CD4-positive, alpha-beta T cell (primary cell): Measurements from ENCODE around the gene JPT2. TPM values are rescaled to one million over a fixed set of nuclear protein-coding genes. Genes with fewer than 3 reads are reported as not detected.

Source experiments
- ATAC-seq: fragments of 200-7000 bp; cut with Tn5 transposase; one replicate; pipeline ENCODE4 v1.10.0; 2022; ENCODE audit warnings: mild to moderate bottlenecking; ENCODE audit not compliant: poor library complexity
- CTCF ChIA-PET: fragments of 350-600 bp; sonication (Branson Sonifier 250); formaldehyde crosslinking; loops from one replicate; lab custom pipeline; 2021; ENCODE audit warnings: antibody characterized with exemption, inconsistent platforms; lab: Charles Lee
- POLR2A ChIA-PET: fragments of 350-600 bp; sonication (Branson Sonifier 250); formaldehyde crosslinking; loops from one replicate; lab custom pipeline; 2021; ENCODE audit warnings: antibody characterized with exemption, inconsistent platforms; lab: Charles Lee
- DNase-seq, 14 experiments: peaks; one replicate each; pipeline ENCODE4 v3.0.0-alpha.2; 2013 to 2020; ENCODE audit warnings: mixed read lengths in 2 of 14
- H3K27ac ChIP-seq, 2 donors: one replicate each; pipeline versions ENCODE4 v1.5.1 to v1.7.0; 2013; ENCODE audit warnings: low read length in 2 of 2, low read depth in 1 of 2, mild to moderate bottlenecking in 1 of 2
- H3K27me3 ChIP-seq, 2 experiments: 1 replicate in 1 of 2; 2 replicates in 1 of 2; pipeline versions ENCODE4 v1.6.1 to v1.7.0; 2013; ENCODE audit warnings: low read length in 2 of 2, control low read depth in 1 of 2, mild to moderate bottlenecking in 1 of 2, moderate library complexity in 1 of 2; ENCODE audit not compliant: insufficient read depth in 2 of 2, control insufficient read depth in 1 of 2
- H3K36me3 ChIP-seq: one replicate; pipeline ENCODE4 v1.6.1; 2013; ENCODE audit warnings: low read length, control low read depth; ENCODE audit not compliant: insufficient read depth
- H3K4me1 ChIP-seq: one replicate; pipeline ENCODE4 v1.6.1; 2013; ENCODE audit warnings: low read length, control low read depth; ENCODE audit not compliant: insufficient read depth
- H3K4me3 ChIP-seq: one replicate; pipeline ENCODE4 v1.5.1; 2013; ENCODE audit warnings: mild to moderate bottlenecking, low read length, moderate library complexity
- H3K9me3 ChIP-seq, 2 experiments: 1 replicate in 1 of 2; 2 replicates in 1 of 2; pipeline versions ENCODE4 v1.6.1 to v1.7.0; 2013; ENCODE audit warnings: low read length in 2 of 2, mild to moderate bottlenecking in 2 of 2, control low read depth in 1 of 2, moderate library complexity in 1 of 2; ENCODE audit not compliant: control insufficient read depth in 1 of 2, insufficient read depth in 1 of 2
- H3K27ac Mint-ChIP-seq: one replicate; pipeline ENCODE4 v1.8.0; 2020; ENCODE audit warnings: mixed read lengths
- H3K27me3 Mint-ChIP-seq: one replicate; pipeline ENCODE4 v1.8.0; 2021; ENCODE audit warnings: mixed read lengths
- H3K36me3 Mint-ChIP-seq: one replicate; pipeline ENCODE4 v1.8.0; 2021; ENCODE audit warnings: low read depth, mixed read lengths
- H3K4me1 Mint-ChIP-seq: one replicate; pipeline ENCODE4 v1.8.0; 2021; ENCODE audit warnings: low read depth, mixed read lengths
- H3K4me3 Mint-ChIP-seq: one replicate; pipeline ENCODE4 v1.8.0; 2020; ENCODE audit warnings: mild to moderate bottlenecking, mixed read lengths
- H3K9me3 Mint-ChIP-seq: one replicate; pipeline ENCODE4 v1.8.0; 2020; ENCODE audit warnings: mixed read lengths
- intact Hi-C, 2 experiments: fragments of 100-400 bp; cut with DNase I in 1 of 2; cut with micrococcal nuclease in 1 of 2; formaldehyde crosslinking; loops; one replicate each; pipeline versions ENCODE4 v1.15.1 to v1.9.0; 2023 to 2025; cut with DNase I, micrococcal nuclease
- total RNA-seq, 174 experiments: library from RNA in 2 of 174; stranded (reverse) in 2 of 174; gene quantifications; one replicate each; pipeline ENCODE4 v1.2.3 and lab custom pipeline; 2021 to 2026
- TF ChIP-seq, protein P1 (sequence below): fragments of 200-600 bp; IDR thresholded peaks from one replicate; pipeline ENCODE4 v1.8.0; 2022; ENCODE audit warnings: antibody characterized with exemption, mild to moderate bottlenecking

Gene JPT2
- total RNA-seq, 2 experiments from 2014 or later = 2.5 to 3.2 TPM

DNA sequence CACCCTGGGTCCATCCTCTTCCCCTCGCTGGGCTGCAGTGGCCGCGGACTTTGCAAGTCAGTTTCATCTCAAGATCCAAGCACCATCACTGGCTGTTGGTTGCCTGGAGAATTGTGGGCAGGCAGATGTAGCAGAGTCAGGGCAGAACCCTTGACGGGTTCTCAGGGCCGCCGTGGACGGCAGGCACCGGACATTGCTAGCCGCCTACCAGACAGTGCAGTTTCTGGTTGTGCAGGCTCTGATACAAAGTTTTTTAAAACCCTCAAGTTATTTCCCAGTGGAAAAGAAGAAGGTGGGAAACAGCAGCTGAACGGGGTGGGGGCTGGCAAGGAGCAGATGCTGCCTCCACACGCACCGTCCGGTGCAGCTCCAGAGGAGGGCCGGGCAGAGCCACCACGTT lies 31.3 kb downstream of the JPT2 start:
- intact Hi-C loops = loop anchor here (5.0 kb wide), 5 partner anchors 63 to 402 kb away; partner anchors contain the start of genes UQCC4 (in 2 of the 2), CRAMP1 (in 1 of the 2), EME2 (in 1 of the 2) and FAHD1 (in 1 of the 2)
- H3K4me1 ChIP-seq = peaks cover 51% of the 10 kb centered on the region
- POLR2A ChIA-PET = no interaction called here
- no peak overlapping the region for H3K4me3 Mint-ChIP-seq
- H3K4me1 Mint-ChIP-seq = peaks cover 50% of the 10 kb centered on the region
- ATAC-seq (no peak), DNase-seq (no peak)
- H3K36me3 Mint-ChIP-seq = peaks cover 21% of the 10 kb centered on the region
- no peak overlapping the region for H3K27ac ChIP-seq
- H3K27me3 ChIP-seq = no peaks in the 10 kb centered on the region
- no peaks in the 10 kb centered on the region for H3K27me3 Mint-ChIP-seq
- H3K9me3 Mint-ChIP-seq = no peaks in the 10 kb centered on the region
- H3K9me3 ChIP-seq = no peaks in the 10 kb centered on the region
- no peak overlapping the region for H3K4me3 ChIP-seq
- CTCF ChIA-PET = interaction anchor here (5.1 kb wide), 1 partner anchor 32 kb away, joined by 39 read pairs; the partner anchor contains the start of gene JPT2
- H3K27ac Mint-ChIP-seq = no peak overlapping the region
- H3K36me3 ChIP-seq = peaks cover 22% of the 10 kb centered on the region
- TF ChIP-seq, protein P1, sequence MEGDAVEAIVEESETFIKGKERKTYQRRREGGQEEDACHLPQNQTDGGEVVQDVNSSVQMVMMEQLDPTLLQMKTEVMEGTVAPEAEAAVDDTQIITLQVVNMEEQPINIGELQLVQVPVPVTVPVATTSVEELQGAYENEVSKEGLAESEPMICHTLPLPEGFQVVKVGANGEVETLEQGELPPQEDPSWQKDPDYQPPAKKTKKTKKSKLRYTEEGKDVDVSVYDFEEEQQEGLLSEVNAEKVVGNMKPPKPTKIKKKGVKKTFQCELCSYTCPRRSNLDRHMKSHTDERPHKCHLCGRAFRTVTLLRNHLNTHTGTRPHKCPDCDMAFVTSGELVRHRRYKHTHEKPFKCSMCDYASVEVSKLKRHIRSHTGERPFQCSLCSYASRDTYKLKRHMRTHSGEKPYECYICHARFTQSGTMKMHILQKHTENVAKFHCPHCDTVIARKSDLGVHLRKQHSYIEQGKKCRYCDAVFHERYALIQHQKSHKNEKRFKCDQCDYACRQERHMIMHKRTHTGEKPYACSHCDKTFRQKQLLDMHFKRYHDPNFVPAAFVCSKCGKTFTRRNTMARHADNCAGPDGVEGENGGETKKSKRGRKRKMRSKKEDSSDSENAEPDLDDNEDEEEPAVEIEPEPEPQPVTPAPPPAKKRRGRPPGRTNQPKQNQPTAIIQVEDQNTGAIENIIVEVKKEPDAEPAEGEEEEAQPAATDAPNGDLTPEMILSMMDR = no peak

DNA sequence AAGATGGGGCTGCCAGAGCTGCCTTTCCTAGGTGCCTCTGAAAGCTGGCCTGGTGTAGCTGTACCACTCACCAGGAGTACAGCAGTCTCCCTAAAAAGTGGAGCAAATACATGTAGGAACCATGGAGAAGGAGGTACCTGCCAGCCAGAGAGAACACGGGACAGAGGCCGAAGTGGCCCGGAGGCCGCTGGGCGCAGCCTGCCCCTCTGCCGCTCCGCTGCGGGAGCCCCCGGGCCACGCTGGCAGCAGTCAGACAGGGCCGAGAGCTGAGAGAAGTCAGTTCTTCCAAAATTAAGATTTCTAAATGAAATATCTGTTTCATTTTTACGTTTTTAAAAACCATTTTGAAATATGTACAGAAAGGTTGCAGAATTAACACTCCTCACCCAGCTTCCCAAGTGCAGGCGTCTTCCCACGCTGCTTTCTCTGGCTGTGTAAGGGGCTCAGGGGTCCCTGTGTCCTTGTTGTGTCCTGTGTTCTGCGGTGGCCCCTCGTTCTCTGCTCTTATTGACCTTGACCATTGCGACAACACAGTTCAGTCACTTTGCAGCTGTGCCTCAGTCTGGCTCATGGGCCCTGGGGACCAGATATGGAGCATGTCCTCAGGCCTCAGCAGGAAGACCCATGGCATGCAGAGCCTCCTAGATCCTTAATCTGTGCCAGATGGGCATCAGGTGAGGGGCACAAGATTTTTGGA lies 32.9 kb downstream of the JPT2 start:
- DNase-seq = no peak
- Histone ChIP-seq H3K36me3 (peaks cover 23% of the 10 kb centered on the region), H3K9me3 (no peaks in the 10 kb centered on the region), H3K4me1 (peaks cover 46% of the 10 kb centered on the region), H3K27ac (no peak overlapping the region), H3K27me3 (no peaks in the 10 kb centered on the region), H3K4me3 (no peak overlapping the region)
- no peaks in the 10 kb centered on the region for H3K9me3 Mint-ChIP-seq
- peaks cover 44% of the 10 kb centered on the region for H3K4me1 Mint-ChIP-seq
- peak overlapping the region; percentile 34 for H3K4me3 Mint-ChIP-seq
- POLR2A ChIA-PET = no interaction called here
- CTCF ChIA-PET = no interaction called here
- H3K27ac Mint-ChIP-seq = no peak overlapping the region
- no peak for ATAC-seq
- H3K27me3 Mint-ChIP-seq = no peaks in the 10 kb centered on the region
- intact Hi-C loops = no loop called here
- peaks cover 16% of the 10 kb centered on the region for H3K36me3 Mint-ChIP-seq
- TF ChIP-seq, protein P1 = no peak

DNA sequence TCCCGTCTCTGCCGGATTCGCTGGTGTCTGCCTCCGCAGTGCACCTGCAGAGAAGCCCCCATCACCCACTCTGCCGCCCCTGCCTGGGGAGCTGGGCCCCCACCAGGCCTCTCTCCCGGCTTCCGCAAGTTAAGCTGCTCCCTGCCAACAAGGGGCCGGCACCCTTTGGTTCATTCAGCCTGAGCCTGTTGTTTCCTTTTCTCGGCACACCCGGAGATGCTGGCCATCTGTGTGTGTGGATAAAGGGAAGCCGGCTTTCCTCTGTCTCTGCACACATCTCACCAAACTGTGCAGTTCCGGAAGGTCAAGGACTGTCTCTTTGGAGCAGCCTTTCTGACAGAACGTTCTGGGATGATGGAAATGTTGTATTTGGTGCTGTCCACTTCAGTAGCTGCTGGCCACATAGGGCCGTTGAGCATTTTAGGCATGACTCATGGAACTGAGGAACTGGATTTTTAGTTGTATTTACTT lies 34.7 kb downstream of the JPT2 start:
- no peaks in the 10 kb centered on the region for H3K27me3 ChIP-seq
- H3K4me1 Mint-ChIP-seq = peaks cover 33% of the 10 kb centered on the region
- no peak overlapping the region for H3K4me3 ChIP-seq
- ChIA-PET POLR2A (no interaction called here), CTCF (no interaction called here)
- H3K4me3 Mint-ChIP-seq = no peak overlapping the region
- ATAC-seq = no peak
- no peak overlapping the region for H3K27ac ChIP-seq
- peaks cover 25% of the 10 kb centered on the region for H3K36me3 ChIP-seq
- H3K9me3 ChIP-seq = no peaks in the 10 kb centered on the region
- no peak overlapping the region for H3K27ac Mint-ChIP-seq
- no peaks in the 10 kb centered on the region for H3K9me3 Mint-ChIP-seq
- H3K27me3 Mint-ChIP-seq = no peaks in the 10 kb centered on the region
- DNase-seq = no peak
- peaks cover 5% of the 10 kb centered on the region for H3K36me3 Mint-ChIP-seq
- TF ChIP-seq, protein P1 = no peak
- intact Hi-C loops = no loop called here
- peaks cover 36% of the 10 kb centered on the region for H3K4me1 ChIP-seq
